Sigmoid colon (tissue), 7 donors: ENCODE results near the gene IDH2. TPM values are rescaled to one million over a fixed set of nuclear protein-coding genes. Genes with fewer than 3 reads are reported as not detected.
A peak's percentile ranks its signal among the peaks of the same experiment; 100 is the strongest.

Experiments used
- DNase-seq: peaks from one replicate; pipeline ENCODE4 v3.0.0-alpha.2; 2019
- H3K27ac ChIP-seq, 4 donors: fragments of 200-600 bp; sonication (generic); one replicate each; pipeline ENCODE4 v1.5.1; 2016 to 2019; ENCODE audit warnings: mild to moderate bottlenecking in 1 of 4
- H3K27me3 ChIP-seq, 3 donors: fragments of 200-600 bp; sonication (generic); one replicate each; pipeline ENCODE4 v1.5.1; 2019; ENCODE audit warnings: mild to moderate bottlenecking in 1 of 3
- H3K36me3 ChIP-seq, 4 donors: fragments of 200-600 bp; sonication (generic); one replicate each; pipeline ENCODE4 v1.5.1; 2016 to 2019
- H3K4me1 ChIP-seq, 4 donors: fragments of 200-600 bp; sonication (generic); one replicate each; pipeline ENCODE4 v1.5.1; 2017 to 2019
- H3K4me3 ChIP-seq, 4 donors: fragments of 200-600 bp; sonication (generic); one replicate each; pipeline ENCODE4 v1.5.1; 2017 to 2019; ENCODE audit warnings: mild to moderate bottlenecking in 2 of 4, moderate library complexity in 1 of 4
- H3K9me3 ChIP-seq, 4 donors: fragments of 200-600 bp in 3 of 4; sonication (generic) in 3 of 4; one replicate each; pipeline versions ENCODE4 v1.5.1 to v1.6.1; 2013 to 2019
- CTCF ChIP-seq, 4 experiments: fragments of 450-650 bp in 3 of 4; fragments of 200-600 bp in 1 of 4; IDR thresholded peaks; one replicate each; pipeline ENCODE4 v1.5.1; 2016 to 2019; ENCODE audit warnings: antibody characterized with exemption in 4 of 4, mild to moderate bottlenecking in 3 of 4, moderate library complexity in 2 of 4
- EP300 ChIP-seq, 4 donors: sonication (generic); formaldehyde crosslinking; IDR thresholded peaks; one replicate each; pipeline ENCODE4 v1.6.1; 2017; ENCODE audit warnings: antibody characterized with exemption in 4 of 4
- POLR2A ChIP-seq, 2 donors: fragments of 450-650 bp; IDR thresholded peaks; one replicate each; pipeline ENCODE4 v1.6.1; 2016; ENCODE audit warnings: antibody characterized with exemption in 2 of 2, mild to moderate bottlenecking in 2 of 2, moderate library complexity in 2 of 2
- POLR2AphosphoS5 ChIP-seq, 4 donors: sonication (generic); formaldehyde crosslinking; IDR thresholded peaks; one replicate each; pipeline ENCODE4 v1.6.1; 2017; ENCODE audit warnings: antibody characterized with exemption in 4 of 4
- WGBS, 2 donors: extraction: QIAGEN DNeasy Blood & Tissue Kit; methylation state at CpG; one replicate each; pipeline ENCODE4 v1.1.7; 2013; 5-methylcytosine and 5-hydroxymethylcytosine counted together
- intact Hi-C: fragments of 100-400 bp; cut with DNase I; formaldehyde crosslinking; loops from one replicate; pipeline ENCODE4 v1.15.1; 2023
- polyA plus RNA-seq, 3 donors: library from polyadenylated mRNA; stranded (reverse); fragments of 200-250 nt; gene quantifications; one replicate each; pipeline ENCODE4 v1.2.3, GENCODE V29; 2013
- total RNA-seq, 4 donors: library from RNA; depleted of rRNA; stranded (reverse); fragments of >200 nt; gene quantifications; one replicate each; pipeline ENCODE4 v1.1.0, GENCODE V29; 2016
- donor health status: healthy with polysubstance abuse.
- donor health status: Bipolar disorder and iron deficiency.
- donor health status: healthy.

IDH2 gene
- total and polyA plus RNA-seq, 7 donors: 43.8 to 210 (median 111) TPM

GRCh38 chr15:90101130-90101968 is 919 bp downstream of the IDH2 start:
- intact Hi-C loops: loop anchor here (5.0 kb wide), 1 partner anchor 51 kb away; no protein-coding TSS in a partner anchor
- 3 to 6% methylated on average over 40 of the region's 40 CpGs for WGBS, 2 donors
- H3K36me3 ChIP-seq: no peaks in the 10 kb centered on the region
- H3K9me3 ChIP-seq: no peaks in the 10 kb centered on the region
- peak; percentile 78 for DNase-seq
- TF ChIP-seq POLR2AphosphoS5 (IDR thresholded peaks at IDR 0.05): peak in 2 of 4 donors; percentile 12 to 23
- TF ChIP-seq CTCF (IDR thresholded peaks at IDR 0.05): no peak
- H3K27me3 ChIP-seq: no peaks in the 10 kb centered on the region
- peak overlapping the region; percentile 67 to 95 (median 78) for H3K4me3 ChIP-seq
- H3K27ac ChIP-seq: peak overlapping the region; percentile 94 to 100 (median 98)
- H3K4me1 ChIP-seq: peaks cover 0 to 88% (median 77%) of the 10 kb centered on the region in 4 donors

- no peaks in the 10 kb centered on the region for H3K9me3 ChIP-seq
- peak overlapping the region in 2 of 4 donors; percentile 78 for H3K4me3 ChIP-seq
- H3K27me3 ChIP-seq: no peaks in the 10 kb centered on the region
- intact Hi-C loops: loop anchor here (5.0 kb wide), 2 partner anchors 52 to 132 kb away; partner anchors contain the start of genes CIB1 and GDPGP1
- H3K36me3 ChIP-seq: no peaks in the 10 kb centered on the region
- H3K4me1 ChIP-seq: peaks cover 0 to 88% (median 81%) of the 10 kb centered on the region in 4 donors
- H3K27ac ChIP-seq: peak overlapping the region; percentile 94 to 100 (median 98)
- TF ChIP-seq POLR2AphosphoS5 (IDR thresholded peaks at IDR 0.05): peak in 1 of 4 donors; percentile 33
- TF ChIP-seq EP300 (IDR thresholded peaks at IDR 0.05): no peak
- peak; percentile 78 for DNase-seq
- 50 to 65% methylated on average over 11 of the region's 11 CpGs for WGBS, 2 donors
Observed at GRCh38 chr15:90099868-90100831, 2.1 kb downstream of the IDH2 start.

- H3K27ac ChIP-seq: peak overlapping the region; percentile 94 to 100 (median 98)
- H3K27me3 ChIP-seq: no peaks in the 10 kb centered on the region
- H3K36me3 ChIP-seq: no peaks in the 10 kb centered on the region
- DNase-seq: no peak
- no peaks in the 10 kb centered on the region for H3K9me3 ChIP-seq
- TF ChIP-seq POLR2AphosphoS5 (IDR thresholded peaks at IDR 0.05) (no peak), EP300 (IDR thresholded peaks at IDR 0.05) (no peak), CTCF (IDR thresholded peaks at IDR 0.05) (no peak), POLR2A (IDR thresholded peaks at IDR 0.05) (no peak)
- intact Hi-C loops: loop anchor here (5.0 kb wide), 1 partner anchor 133 kb away; the partner anchor contains the start of genes CIB1 and GDPGP1
- 68 to 87% methylated on average over 10 of the region's 10 CpGs for WGBS, 2 donors
- H3K4me3 ChIP-seq: no peak overlapping the region
- H3K4me1 ChIP-seq: peaks cover 0 to 89% (median 79%) of the 10 kb centered on the region in 4 donors
Observed at GRCh38 chr15:90099072-90099867, 3.0 kb downstream of the IDH2 start.

GRCh38 chr15:90097475-90097874 is 4.8 kb downstream of the IDH2 start:
- H3K4me3 ChIP-seq: peak overlapping the region in 3 of 4 donors; percentile 17 to 33 (median 21)
- H3K4me1 ChIP-seq: peaks cover 0 to 91% (median 73%) of the 10 kb centered on the region in 4 donors
- peak overlapping the region; percentile 94 to 100 (median 98) for H3K27ac ChIP-seq

More at GRCh38 chr15:90097475-90097874, 4.8 kb downstream of the IDH2 start:
- no peak for DNase-seq
- no peaks in the 10 kb centered on the region for H3K36me3 ChIP-seq
- H3K27me3 ChIP-seq: no peaks in the 10 kb centered on the region
- WGBS, 2 donors: 18 to 61% methylated on average over 4 of the region's 4 CpGs
- intact Hi-C loops: loop anchor here (5.0 kb wide), 1 partner anchor 135 kb away; the partner anchor contains the start of genes CIB1 and GDPGP1
- TF ChIP-seq EP300 (IDR thresholded peaks at IDR 0.05): no peak
- no peak for TF ChIP-seq POLR2AphosphoS5 (IDR thresholded peaks at IDR 0.05)
- no peak for TF ChIP-seq CTCF (IDR thresholded peaks at IDR 0.05)
- TF ChIP-seq POLR2A (IDR thresholded peaks at IDR 0.05): no peak
- no peaks in the 10 kb centered on the region for H3K9me3 ChIP-seq
